Measurements from ENCODE around the gene FAM43B.

FAM43B gene

DNA sequence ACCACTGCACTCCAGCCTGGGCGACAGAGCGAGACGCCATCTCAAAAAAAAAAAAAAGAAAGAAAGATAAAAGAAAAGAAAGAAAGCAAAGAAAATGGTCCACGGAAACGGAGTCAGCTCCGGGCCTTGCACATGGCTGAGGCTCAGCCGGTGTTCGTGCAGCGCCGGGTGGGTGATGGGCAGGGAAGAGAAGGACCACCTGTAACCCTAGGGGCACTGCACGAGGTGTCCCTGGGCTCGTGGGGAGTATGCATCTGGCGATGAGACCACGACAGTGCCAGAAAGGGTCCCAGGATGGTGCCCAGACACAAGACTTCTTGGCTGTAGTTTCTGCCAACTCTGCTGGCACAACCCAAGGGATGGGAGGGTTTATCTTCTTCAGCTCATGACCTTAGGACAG, 42.4 kb downstream of the FAM43B start:
- DNase-seq, result no peak

GRCh38 chr1:20596106-20596505, 43.7 kb downstream of the FAM43B start:
- no peak for DNase-seq

- no peak for DNase-seq
Observed at GRCh38 chr1:20597650-20598049, 45.3 kb downstream of the FAM43B start.

- no peak for DNase-seq
Observed at GRCh38 chr1:20600156-20600555, 47.8 kb downstream of the FAM43B start.

- DNase-seq, result no peak
Observed at GRCh38 chr1:20601129-20601825, 48.9 kb downstream of the FAM43B start.

- DNase-seq, result no peak
Observed at GRCh38 chr1:20602851-20603450, 50.6 kb downstream of the FAM43B start.

GRCh38 chr1:20603504-20604464, 51.4 kb downstream of the FAM43B start:
- DNase-seq, result no peak
